CD8-positive, alpha-beta memory T cell (primary cell): ENCODE measurements around the gene LPAR2. TPM values are rescaled to one million over a fixed set of nuclear protein-coding genes. Genes with fewer than 3 reads are reported as not detected.
A peak's percentile ranks its signal among the peaks of the same experiment; 100 is the strongest.

Experiments used
- CTCF ChIA-PET: fragments of 350-600 bp; sonication (Branson Sonifier 250); formaldehyde crosslinking; loops from one replicate; lab custom pipeline; 2021; ENCODE audit warnings: antibody characterized with exemption; lab: Charles Lee
- POLR2A ChIA-PET: fragments of 350-600 bp; sonication (Branson Sonifier 250); formaldehyde crosslinking; loops from one replicate; lab custom pipeline; 2021; ENCODE audit warnings: antibody characterized with exemption; lab: Charles Lee
- DNase-seq, 5 donors: peaks; one replicate each; pipeline versions ENCODE4 v3.0.0 to v3.0.0-alpha.2; 2020 to 2022; ENCODE audit warnings: mixed read lengths in 1 of 5
- H3K27ac ChIP-seq: one replicate; pipeline ENCODE4 v1.7.0; 2013; ENCODE audit warnings: low read depth, mild to moderate bottlenecking, low read length, moderate library complexity
- H3K27me3 ChIP-seq: 2 replicates; pipeline ENCODE4 v1.7.0; 2013; ENCODE audit warnings: low read length, mild to moderate bottlenecking; ENCODE audit not compliant: insufficient read depth, poor library complexity, severe bottlenecking
- H3K36me3 ChIP-seq: 2 replicates; pipeline ENCODE4 v1.7.0; 2013; ENCODE audit warnings: mild to moderate bottlenecking, low read length, moderate library complexity; ENCODE audit not compliant: insufficient read depth
- H3K4me1 ChIP-seq: 2 replicates; pipeline ENCODE4 v1.7.0; 2013; ENCODE audit warnings: mild to moderate bottlenecking, low read length, moderate library complexity; ENCODE audit not compliant: insufficient read depth
- H3K4me3 ChIP-seq: 2 replicates; pipeline ENCODE4 v1.7.0; 2013; ENCODE audit warnings: mild to moderate bottlenecking, low read length
- H3K9me3 ChIP-seq: 2 replicates; pipeline ENCODE4 v1.7.0; 2013; ENCODE audit warnings: mild to moderate bottlenecking, low read length
- H3K27ac Mint-ChIP-seq, 8 donors: one replicate each; pipeline ENCODE4 v1.8.0; 2020 to 2021; ENCODE audit warnings: mixed read lengths in 8 of 8, mild to moderate bottlenecking in 6 of 8, inconsistent platforms in 3 of 8, moderate library complexity in 3 of 8
- H3K27me3 Mint-ChIP-seq, 2 donors: one replicate each; pipeline ENCODE4 v1.8.0; 2020 to 2021; ENCODE audit warnings: mixed read lengths in 2 of 2, mild to moderate bottlenecking in 1 of 2, moderate library complexity in 1 of 2
- H3K36me3 Mint-ChIP-seq, 3 donors: one replicate each; pipeline ENCODE4 v1.8.0; 2020 to 2021; ENCODE audit warnings: mixed read lengths in 3 of 3, inconsistent platforms in 1 of 3, mild to moderate bottlenecking in 1 of 3
- H3K4me1 Mint-ChIP-seq, 3 donors: one replicate each; pipeline ENCODE4 v1.8.0; 2020 to 2021; ENCODE audit warnings: mixed read lengths in 3 of 3, inconsistent platforms in 1 of 3, mild to moderate bottlenecking in 1 of 3
- H3K4me3 Mint-ChIP-seq, 7 donors: one replicate each; pipeline ENCODE4 v1.8.0; 2020 to 2021; ENCODE audit warnings: mixed read lengths in 7 of 7, mild to moderate bottlenecking in 6 of 7, moderate library complexity in 4 of 7, inconsistent platforms in 2 of 7
- H3K9me3 Mint-ChIP-seq, 5 donors: one replicate each; pipeline ENCODE4 v1.8.0; 2020 to 2022; ENCODE audit warnings: mixed read lengths in 5 of 5, mild to moderate bottlenecking in 3 of 5, moderate library complexity in 2 of 5, inconsistent platforms in 1 of 5
- polyA plus RNA-seq: library from polyadenylated mRNA; unstranded; fragments of 300-500 nt; fragmentation: Illumina TruSeq; gene quantifications from one replicate; pipeline ENCODE4 v1.2.3, GENCODE V29; 2021
- total RNA-seq, 2 experiments: library from RNA; stranded (reverse); gene quantifications; one replicate each; pipeline ENCODE4 v1.2.3, GENCODE V29; 2021

The LPAR2 gene
- total and polyA plus RNA-seq, 3 experiments from 2014 or later, result 23.6 to 37.8 (median 24.8) TPM

DNA sequence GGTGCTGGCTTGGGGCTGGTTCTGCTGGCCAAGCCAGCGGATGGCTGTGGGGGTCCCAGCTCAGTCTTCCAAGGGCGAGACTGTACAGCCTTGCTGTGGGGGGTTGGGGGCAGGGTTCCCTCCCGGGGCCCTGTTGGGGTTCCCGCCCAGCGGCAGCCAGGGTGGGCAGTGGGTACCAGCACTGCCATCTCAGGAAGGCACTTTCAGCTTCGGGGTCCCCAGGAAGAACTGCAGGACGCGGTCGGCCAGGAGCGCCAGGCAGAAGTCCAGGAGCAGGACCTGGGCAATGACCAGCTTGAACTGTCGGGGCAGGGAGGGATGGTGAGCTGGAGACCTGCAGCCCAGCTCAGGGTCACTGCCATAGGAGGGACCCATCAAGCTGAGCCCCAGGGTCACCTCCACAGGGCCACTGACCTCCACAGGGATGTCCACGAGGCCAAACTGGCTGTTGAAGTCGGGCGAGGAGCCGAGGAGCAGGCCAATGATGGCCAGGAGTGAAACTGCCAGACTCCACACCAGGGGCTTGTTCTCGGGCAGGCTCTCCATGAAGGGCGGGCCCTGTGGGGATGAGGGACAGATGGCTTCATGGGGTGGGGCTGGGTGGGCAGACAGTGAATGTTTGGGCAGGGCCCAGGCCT lies 17.3 kb upstream of the LPAR2 start:
- no peak for DNase-seq
- Mint-ChIP-seq H3K27me3 (no peaks in the 10 kb centered on the region), H3K27ac (peak overlapping the region in 1 of 8 donors; percentile 45), H3K36me3 (peaks cover 0 to 81% (median 5%) of the 10 kb centered on the region in 3 donors), H3K4me1 (peaks cover 13 to 23% (median 18%) of the 10 kb centered on the region in 3 donors), H3K9me3 (no peaks in the 10 kb centered on the region), H3K4me3 (peak overlapping the region in 1 of 7 donors; percentile 27)
- peaks cover 20% of the 10 kb centered on the region for H3K4me1 ChIP-seq
- CTCF ChIA-PET, result interaction anchor here (0.9 to 4.0 kb wide), 2 partner anchors 19 to 113 kb away, joined by 3 to 50 read pairs; partner anchors contain the start of gene YJEFN3
- H3K27ac ChIP-seq, result no peak overlapping the region
- H3K9me3 ChIP-seq, result no peaks in the 10 kb centered on the region
- no peaks in the 10 kb centered on the region for H3K27me3 ChIP-seq
- POLR2A ChIA-PET, result no interaction called here
- peaks cover 19% of the 10 kb centered on the region for H3K36me3 ChIP-seq
- H3K4me3 ChIP-seq, result no peak overlapping the region

DNA sequence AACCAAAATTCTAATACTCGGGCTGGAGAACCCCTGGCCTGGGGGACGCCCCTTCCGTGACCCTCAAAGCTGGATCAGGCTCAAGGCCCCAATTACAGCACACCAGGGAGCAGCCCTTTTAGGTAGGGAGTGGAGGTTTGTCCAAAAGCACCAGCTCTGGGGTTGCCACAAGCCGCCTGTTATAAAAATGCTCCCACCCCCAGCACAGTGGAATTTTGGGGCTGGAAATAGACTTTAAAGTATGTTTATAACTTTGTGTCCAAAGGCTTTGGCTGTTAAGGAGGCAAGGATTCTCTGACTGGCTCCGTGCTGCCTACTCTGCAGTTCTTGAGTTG lies 16.0 kb upstream of the LPAR2 start:
- Mint-ChIP-seq H3K27me3 (no peaks in the 10 kb centered on the region), H3K36me3 (peaks cover 0 to 81% (median 3%) of the 10 kb centered on the region in 3 donors), H3K4me3 (peak overlapping the region; percentile 91 to 100 (median 98)), H3K9me3 (no peaks in the 10 kb centered on the region), H3K27ac (peak overlapping the region; percentile 90 to 100 (median 97)), H3K4me1 (peaks cover 13 to 29% (median 18%) of the 10 kb centered on the region in 3 donors)
- peak overlapping the region; percentile 99 for H3K4me3 ChIP-seq
- no peak for DNase-seq
- ChIA-PET POLR2A (interaction anchor here (0.6 to 1.5 kb wide), 5 partner anchors 20 to 112 kb away, joined by 3 to 6 read pairs (median 4); partner anchors contain the start of gene ZNF101), CTCF (interaction anchor here (0.7 to 4.0 kb wide), 20 partner anchors 12 to 315 kb away, joined by 3 to 50 read pairs (median 3); partner anchors contain the start of gene YJEFN3)
- H3K9me3 ChIP-seq, result no peaks in the 10 kb centered on the region
- peaks cover 25% of the 10 kb centered on the region for H3K36me3 ChIP-seq
- no peaks in the 10 kb centered on the region for H3K27me3 ChIP-seq
- H3K4me1 ChIP-seq, result peaks cover 20% of the 10 kb centered on the region
- H3K27ac ChIP-seq, result peak overlapping the region; percentile 84

DNA sequence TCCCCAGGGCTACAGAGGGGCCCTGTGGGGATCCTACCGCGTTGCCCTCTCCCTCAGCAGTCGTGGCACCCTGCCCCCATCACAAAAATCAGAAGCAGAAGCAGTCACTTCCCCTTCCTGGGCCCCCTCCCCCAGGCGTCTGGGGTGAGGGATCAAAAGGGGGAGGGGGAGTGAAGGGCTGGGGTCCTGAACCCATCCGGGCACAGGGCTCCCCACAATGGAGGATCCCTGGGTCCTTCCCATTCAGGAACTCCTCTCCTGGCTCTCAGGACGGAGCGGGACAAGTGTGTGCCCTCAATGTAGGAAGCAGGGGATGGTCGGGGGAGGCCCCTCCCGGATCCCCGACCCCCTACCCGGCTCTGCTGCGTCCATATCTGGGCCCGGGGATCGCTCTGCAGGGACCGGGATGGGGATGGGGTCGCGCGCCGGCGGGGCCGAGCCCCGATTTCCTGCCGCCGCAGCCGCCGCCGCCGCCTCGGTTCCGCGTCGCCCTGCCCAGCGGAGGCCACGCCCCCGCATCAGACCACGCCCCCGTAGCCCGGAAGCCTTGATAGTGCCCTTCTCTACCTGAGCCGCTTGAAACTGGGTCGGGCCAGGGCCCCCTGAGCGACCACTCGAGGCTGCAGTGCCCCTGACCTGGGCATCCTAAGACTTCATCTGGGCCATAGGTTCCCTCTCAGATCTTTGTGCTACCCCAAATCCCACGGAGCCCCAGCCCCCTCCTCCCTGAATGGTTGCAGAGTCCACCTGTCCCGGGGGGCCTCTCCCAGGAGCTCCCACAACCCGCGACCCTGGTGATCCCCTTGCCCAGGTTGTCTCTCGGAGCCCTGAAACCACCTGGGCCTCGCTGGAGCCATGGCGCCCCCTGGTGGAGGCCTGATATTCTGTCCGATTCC lies 15.4 kb upstream of the LPAR2 start, which contains the start of gene GMIP:
GMIP (minus strand) TSS at position 500 of the 896 bp plus-strand sequence; CDS start at position 372, 128 bp downstream.
- H3K27ac ChIP-seq, result peak within 1 kb of the TSS; percentile 84
- peaks cover 20% of the 10 kb centered on the region for H3K4me1 ChIP-seq
- no peaks in the 10 kb centered on the region for H3K9me3 ChIP-seq
- Mint-ChIP-seq H3K27ac (peak within 1 kb of the TSS; percentile 90 to 100 (median 97)), H3K4me3 (peak within 1 kb of the TSS; percentile 91 to 100 (median 98)), H3K27me3 (no peaks in the 10 kb centered on the region), H3K4me1 (peaks cover 13 to 29% (median 18%) of the 10 kb centered on the region in 3 donors), H3K9me3 (no peaks in the 10 kb centered on the region), H3K36me3 (peaks cover 0 to 82% (median 4%) of the 10 kb centered on the region in 3 donors)
- ChIA-PET CTCF (interaction anchor here (0.5 to 4.0 kb wide), 21 partner anchors 12 to 315 kb away, joined by 3 to 50 read pairs (median 3); partner anchors contain the start of gene YJEFN3), POLR2A (interaction anchor here (0.6 to 1.5 kb wide), 5 partner anchors 21 to 111 kb away, joined by 3 to 6 read pairs (median 4); partner anchors contain the start of gene ZNF101)
- H3K4me3 ChIP-seq, result peak within 1 kb of the TSS; percentile 99
- peak; percentile 83 to 94 (median 86) for DNase-seq
- H3K27me3 ChIP-seq, result no peaks in the 10 kb centered on the region
- H3K36me3 ChIP-seq, result peaks cover 25% of the 10 kb centered on the region

DNA sequence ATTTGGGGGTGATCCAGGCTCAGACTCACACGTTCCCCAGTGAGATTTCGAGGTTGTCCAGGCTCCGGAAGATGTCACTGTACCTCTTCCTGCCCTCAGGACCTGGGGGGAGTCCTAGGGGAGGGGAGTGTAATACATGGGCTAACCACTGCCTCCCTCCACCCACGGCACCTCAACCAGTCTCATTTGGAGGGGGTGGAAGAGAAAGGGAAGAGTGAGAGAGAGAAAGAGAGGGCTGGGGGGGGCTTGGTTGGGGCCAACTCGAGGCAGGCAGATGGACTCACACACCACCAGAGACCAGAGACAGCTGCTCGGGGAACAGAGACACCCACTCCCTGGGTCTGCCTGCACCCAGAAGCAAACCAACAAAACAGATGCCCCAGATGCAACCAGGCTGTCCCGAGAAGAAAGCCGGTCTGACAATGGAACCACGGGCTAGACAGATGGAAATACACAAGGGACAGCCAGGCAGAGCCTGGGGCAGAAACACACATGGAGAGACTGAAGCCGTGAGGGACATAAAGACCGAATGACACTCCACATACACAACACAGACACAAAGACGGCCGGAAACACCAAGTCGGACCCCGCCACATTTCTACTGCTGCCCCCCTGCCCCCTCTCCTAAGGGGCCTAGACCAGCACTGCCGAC lies 14.6 kb upstream of the LPAR2 start:
- Mint-ChIP-seq H3K4me1 (peaks cover 13 to 29% (median 18%) of the 10 kb centered on the region in 3 donors), H3K27me3 (no peaks in the 10 kb centered on the region), H3K4me3 (peak overlapping the region; percentile 91 to 100 (median 98)), H3K27ac (peak overlapping the region; percentile 90 to 100 (median 97)), H3K36me3 (peaks cover 0 to 79% (median 4%) of the 10 kb centered on the region in 3 donors), H3K9me3 (no peaks in the 10 kb centered on the region)
- CTCF ChIA-PET, result no interaction called here
- POLR2A ChIA-PET, result no interaction called here
- H3K9me3 ChIP-seq, result no peaks in the 10 kb centered on the region
- peak; percentile 27 to 69 (median 41) for DNase-seq
- peaks cover 25% of the 10 kb centered on the region for H3K36me3 ChIP-seq
- H3K4me1 ChIP-seq, result peaks cover 20% of the 10 kb centered on the region
- peak overlapping the region; percentile 99 for H3K4me3 ChIP-seq
- no peaks in the 10 kb centered on the region for H3K27me3 ChIP-seq
- peak overlapping the region; percentile 84 for H3K27ac ChIP-seq

DNA sequence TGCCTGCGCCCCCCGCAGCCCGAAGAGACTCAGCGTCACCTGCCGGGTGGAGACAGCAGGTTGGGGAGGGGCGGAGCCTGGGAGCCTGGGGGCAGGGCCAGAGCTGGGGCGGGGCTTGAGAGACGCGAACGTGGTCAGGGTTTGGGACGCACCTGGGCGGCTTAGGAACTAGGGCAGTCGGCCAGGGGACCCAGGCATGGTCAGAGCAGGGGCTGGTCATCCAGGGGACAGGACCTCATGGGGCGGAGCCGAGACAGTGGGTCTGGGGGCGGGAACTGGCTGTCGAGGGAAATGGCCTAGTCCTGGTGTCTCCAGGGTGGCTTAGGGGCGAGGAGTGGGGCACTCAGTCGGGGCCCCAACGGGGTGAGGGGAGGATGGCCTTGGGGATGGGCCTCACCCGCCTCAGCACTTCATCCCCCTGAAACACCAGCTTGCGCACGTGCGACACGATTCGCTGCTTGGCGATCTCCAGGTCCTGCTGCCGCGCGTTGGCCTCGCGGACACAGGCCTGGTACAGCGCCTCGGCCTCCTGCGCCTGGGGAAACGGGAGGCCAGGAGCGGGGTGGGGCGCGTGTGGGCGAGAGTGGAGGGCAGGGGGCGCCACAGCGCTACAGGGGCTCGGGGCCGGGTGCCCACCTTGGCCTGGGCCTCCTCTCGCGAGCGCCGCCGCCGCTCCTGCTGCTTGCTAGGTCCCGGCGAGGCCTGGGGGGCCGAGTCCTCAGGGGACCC lies 9.7 kb upstream of the LPAR2 start:
- DNase-seq, result no peak
- ChIA-PET POLR2A (no interaction called here), CTCF (no interaction called here)
- no peaks in the 10 kb centered on the region for H3K27me3 ChIP-seq
- H3K4me1 Mint-ChIP-seq, result peaks cover 20 to 35% (median 26%) of the 10 kb centered on the region in 3 donors
- peak overlapping the region in 2 of 8 donors; percentile 63 to 66 for H3K27ac Mint-ChIP-seq
- no peak overlapping the region for H3K4me3 ChIP-seq
- H3K4me1 ChIP-seq, result peaks cover 16% of the 10 kb centered on the region
- H3K4me3 Mint-ChIP-seq, result no peak overlapping the region
- H3K27me3 Mint-ChIP-seq, result no peaks in the 10 kb centered on the region
- peaks cover 43% of the 10 kb centered on the region for H3K36me3 ChIP-seq
- peaks cover 11 to 83% (median 15%) of the 10 kb centered on the region in 3 donors for H3K36me3 Mint-ChIP-seq
- no peaks in the 10 kb centered on the region for H3K9me3 ChIP-seq
- H3K9me3 Mint-ChIP-seq, result peaks cover 0 to 1% (median 0%) of the 10 kb centered on the region in 5 donors
- H3K27ac ChIP-seq, result no peak overlapping the region

DNA sequence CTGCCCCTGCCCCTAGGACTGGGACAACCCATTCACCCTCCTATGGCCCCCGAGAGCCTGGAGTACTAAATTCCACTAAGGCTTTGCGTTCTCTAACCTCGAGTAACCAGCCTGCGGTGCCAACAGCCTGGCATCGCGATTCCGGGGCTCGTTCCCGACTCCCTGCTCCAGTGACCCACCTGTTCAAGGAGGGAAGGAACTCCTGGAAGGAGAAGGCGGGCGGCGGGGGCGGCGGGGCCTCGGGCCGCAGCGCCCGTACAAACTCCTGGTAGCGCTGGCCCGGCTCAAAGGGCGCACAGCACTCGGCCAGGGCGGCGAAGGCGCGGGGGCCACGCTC lies 9.1 kb upstream of the LPAR2 start:
- Histone ChIP-seq H3K4me3 (no peak overlapping the region), H3K36me3 (peaks cover 42% of the 10 kb centered on the region), H3K9me3 (no peaks in the 10 kb centered on the region), H3K27me3 (no peaks in the 10 kb centered on the region), H3K27ac (no peak overlapping the region), H3K4me1 (peaks cover 11% of the 10 kb centered on the region)
- ChIA-PET CTCF (no interaction called here), POLR2A (no interaction called here)
- Mint-ChIP-seq H3K4me1 (peaks cover 14 to 29% (median 21%) of the 10 kb centered on the region in 3 donors), H3K27me3 (no peaks in the 10 kb centered on the region), H3K27ac (peak overlapping the region in 1 of 8 donors; percentile 50), H3K36me3 (peaks cover 13 to 83% (median 15%) of the 10 kb centered on the region in 3 donors), H3K4me3 (no peak overlapping the region), H3K9me3 (peaks cover 0 to 1% (median 0%) of the 10 kb centered on the region in 5 donors)
- no peak for DNase-seq

DNA sequence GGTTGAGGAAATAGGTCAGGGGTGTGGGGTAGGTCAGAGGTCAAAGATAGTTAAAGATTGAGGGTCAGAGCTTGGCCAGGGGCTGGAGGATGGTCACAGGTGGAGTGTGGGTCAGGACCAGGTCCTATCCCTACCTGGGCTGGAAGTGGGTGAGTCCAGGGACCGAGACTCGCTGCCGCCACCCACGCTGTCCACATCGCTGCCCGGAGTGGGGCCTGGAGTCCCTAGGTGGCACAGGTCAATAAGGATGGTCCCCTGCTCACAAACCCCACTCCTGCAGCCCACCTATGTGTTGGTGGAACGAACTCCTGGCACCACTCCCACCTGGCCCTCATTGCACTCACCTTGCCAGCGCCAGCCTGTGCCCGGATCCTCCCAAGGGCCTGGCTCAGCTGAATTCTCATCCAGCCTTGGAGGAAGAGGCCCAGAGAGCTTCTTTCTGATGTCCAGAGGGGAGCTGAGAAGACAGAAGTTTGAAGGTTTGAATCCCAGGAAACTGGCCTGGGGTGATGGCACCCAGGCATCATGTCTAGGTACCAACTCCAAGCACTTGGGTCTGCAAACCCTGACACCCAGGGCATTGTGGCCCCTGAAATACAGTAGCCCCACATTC lies 8.7 kb upstream of the LPAR2 start:
- H3K36me3 Mint-ChIP-seq, result peaks cover 13 to 80% (median 15%) of the 10 kb centered on the region in 3 donors

More for the DNA sequence above, 8.7 kb upstream of the LPAR2 start:
- Histone ChIP-seq H3K27me3 (no peaks in the 10 kb centered on the region), H3K4me1 (peaks cover 7% of the 10 kb centered on the region), H3K36me3 (peaks cover 38% of the 10 kb centered on the region), H3K9me3 (no peaks in the 10 kb centered on the region), H3K27ac (no peak overlapping the region), H3K4me3 (no peak overlapping the region)
- Mint-ChIP-seq H3K9me3 (peaks cover 0 to 1% (median 0%) of the 10 kb centered on the region in 5 donors), H3K27me3 (no peaks in the 10 kb centered on the region), H3K4me3 (no peak overlapping the region), H3K4me1 (peaks cover 11 to 26% (median 16%) of the 10 kb centered on the region in 3 donors), H3K27ac (peak overlapping the region in 2 of 8 donors; percentile 57 to 94)
- ChIA-PET CTCF (no interaction called here), POLR2A (no interaction called here)
- no peak for DNase-seq
